CD8-positive, alpha-beta memory T cell (primary cell): Measurements from ENCODE around the gene SGK1. TPM values are rescaled to one million over a fixed set of nuclear protein-coding genes. Genes with fewer than 3 reads are reported as not detected.

Source experiments
- CTCF ChIA-PET: fragments of 350-600 bp; sonication (Branson Sonifier 250); formaldehyde crosslinking; loops from one replicate; lab custom pipeline; 2021; ENCODE audit warnings: antibody characterized with exemption; lab: Charles Lee
- POLR2A ChIA-PET: fragments of 350-600 bp; sonication (Branson Sonifier 250); formaldehyde crosslinking; loops from one replicate; lab custom pipeline; 2021; ENCODE audit warnings: antibody characterized with exemption; lab: Charles Lee
- DNase-seq, 5 donors: peaks; one replicate each; pipeline versions ENCODE4 v3.0.0 to v3.0.0-alpha.2; 2020 to 2022; ENCODE audit warnings: mixed read lengths in 1 of 5
- H3K27ac ChIP-seq: one replicate; pipeline ENCODE4 v1.7.0; 2013; ENCODE audit warnings: low read depth, mild to moderate bottlenecking, low read length, moderate library complexity
- H3K27me3 ChIP-seq: 2 replicates; pipeline ENCODE4 v1.7.0; 2013; ENCODE audit warnings: low read length, mild to moderate bottlenecking; ENCODE audit not compliant: insufficient read depth, poor library complexity, severe bottlenecking
- H3K36me3 ChIP-seq: 2 replicates; pipeline ENCODE4 v1.7.0; 2013; ENCODE audit warnings: mild to moderate bottlenecking, low read length, moderate library complexity; ENCODE audit not compliant: insufficient read depth
- H3K4me1 ChIP-seq: 2 replicates; pipeline ENCODE4 v1.7.0; 2013; ENCODE audit warnings: mild to moderate bottlenecking, low read length, moderate library complexity; ENCODE audit not compliant: insufficient read depth
- H3K4me3 ChIP-seq: 2 replicates; pipeline ENCODE4 v1.7.0; 2013; ENCODE audit warnings: mild to moderate bottlenecking, low read length
- H3K9me3 ChIP-seq: 2 replicates; pipeline ENCODE4 v1.7.0; 2013; ENCODE audit warnings: mild to moderate bottlenecking, low read length
- H3K27ac Mint-ChIP-seq, 8 donors: one replicate each; pipeline ENCODE4 v1.8.0; 2020 to 2021; ENCODE audit warnings: mixed read lengths in 8 of 8, mild to moderate bottlenecking in 6 of 8, inconsistent platforms in 3 of 8, moderate library complexity in 3 of 8
- H3K27me3 Mint-ChIP-seq, 2 donors: one replicate each; pipeline ENCODE4 v1.8.0; 2020 to 2021; ENCODE audit warnings: mixed read lengths in 2 of 2, mild to moderate bottlenecking in 1 of 2, moderate library complexity in 1 of 2
- H3K36me3 Mint-ChIP-seq, 3 donors: one replicate each; pipeline ENCODE4 v1.8.0; 2020 to 2021; ENCODE audit warnings: mixed read lengths in 3 of 3, inconsistent platforms in 1 of 3, mild to moderate bottlenecking in 1 of 3
- H3K4me1 Mint-ChIP-seq, 3 donors: one replicate each; pipeline ENCODE4 v1.8.0; 2020 to 2021; ENCODE audit warnings: mixed read lengths in 3 of 3, inconsistent platforms in 1 of 3, mild to moderate bottlenecking in 1 of 3
- H3K4me3 Mint-ChIP-seq, 7 donors: one replicate each; pipeline ENCODE4 v1.8.0; 2020 to 2021; ENCODE audit warnings: mixed read lengths in 7 of 7, mild to moderate bottlenecking in 6 of 7, moderate library complexity in 4 of 7, inconsistent platforms in 2 of 7
- H3K9me3 Mint-ChIP-seq, 5 donors: one replicate each; pipeline ENCODE4 v1.8.0; 2020 to 2022; ENCODE audit warnings: mixed read lengths in 5 of 5, mild to moderate bottlenecking in 3 of 5, moderate library complexity in 2 of 5, inconsistent platforms in 1 of 5
- polyA plus RNA-seq: library from polyadenylated mRNA; unstranded; fragments of 300-500 nt; fragmentation: Illumina TruSeq; gene quantifications from one replicate; pipeline ENCODE4 v1.2.3, GENCODE V29; 2021
- total RNA-seq, 2 experiments: library from RNA; stranded (reverse); gene quantifications; one replicate each; pipeline ENCODE4 v1.2.3, GENCODE V29; 2021

Gene SGK1
- total and polyA plus RNA-seq, 3 experiments from 2014 or later = 3.8 to 36.7 (median 36.5) TPM

DNA sequence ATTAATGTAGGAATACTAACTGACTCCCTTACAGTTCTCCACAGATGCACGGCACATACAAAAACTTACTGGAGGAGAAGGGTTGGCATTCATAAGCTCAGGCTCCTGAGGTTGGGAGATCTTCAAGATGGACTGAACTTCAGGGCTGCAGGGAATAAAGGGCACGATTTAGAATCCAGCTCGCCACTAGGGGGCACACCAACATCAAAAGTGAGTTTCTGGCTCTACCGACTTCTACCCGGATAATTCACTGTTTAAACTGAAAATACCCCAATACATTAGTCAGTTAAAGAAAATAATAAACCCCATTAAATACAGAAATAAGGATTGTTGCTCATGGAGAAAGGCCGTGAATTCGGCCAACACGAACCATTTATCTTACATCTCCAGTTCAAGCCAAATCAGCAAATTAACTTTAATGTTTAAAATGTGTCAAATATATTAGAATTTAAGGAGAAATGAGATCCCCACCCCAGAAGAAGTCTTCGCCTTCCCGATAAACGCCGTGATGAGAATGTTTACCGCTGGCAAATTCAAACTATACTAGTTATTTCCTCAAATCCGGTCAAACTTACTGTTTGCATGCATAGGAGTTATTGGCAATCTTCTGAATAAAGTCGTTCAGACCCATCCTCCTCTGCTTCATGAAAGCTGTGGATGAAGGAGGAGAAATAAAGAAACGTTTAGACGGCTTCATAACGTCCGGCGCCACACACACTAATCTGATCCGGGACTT lies 143.8 kb downstream of the SGK1 start:
- H3K4me3 ChIP-seq = peak overlapping the region; percentile 81
- CTCF ChIA-PET = interaction anchor here (0.6 to 1.6 kb wide), 19 partner anchors 13 to 767 kb away, joined by 3 to 43 read pairs (median 4); no protein-coding TSS in a partner anchor
- H3K36me3 ChIP-seq = peaks cover 33% of the 10 kb centered on the region
- H3K27ac ChIP-seq = peak overlapping the region; percentile 71
- peaks cover 42% of the 10 kb centered on the region for H3K4me1 ChIP-seq
- H3K9me3 ChIP-seq = no peaks in the 10 kb centered on the region
- DNase-seq = peak; percentile 71 to 85 (median 81)
- Mint-ChIP-seq H3K27me3 (no peaks in the 10 kb centered on the region), H3K27ac (peak overlapping the region; percentile 88 to 97 (median 94)), H3K36me3 (peaks cover 15 to 50% (median 18%) of the 10 kb centered on the region in 3 donors), H3K4me3 (peak overlapping the region; percentile 90 to 98 (median 95)), H3K4me1 (peaks cover 55 to 73% (median 71%) of the 10 kb centered on the region in 3 donors), H3K9me3 (no peaks in the 10 kb centered on the region)
- H3K27me3 ChIP-seq = no peaks in the 10 kb centered on the region
- POLR2A ChIA-PET = interaction anchor here (0.6 to 1.6 kb wide), 2 partner anchors 262 to 466 kb away, joined by 3 to 7 read pairs; no protein-coding TSS in a partner anchor

DNA sequence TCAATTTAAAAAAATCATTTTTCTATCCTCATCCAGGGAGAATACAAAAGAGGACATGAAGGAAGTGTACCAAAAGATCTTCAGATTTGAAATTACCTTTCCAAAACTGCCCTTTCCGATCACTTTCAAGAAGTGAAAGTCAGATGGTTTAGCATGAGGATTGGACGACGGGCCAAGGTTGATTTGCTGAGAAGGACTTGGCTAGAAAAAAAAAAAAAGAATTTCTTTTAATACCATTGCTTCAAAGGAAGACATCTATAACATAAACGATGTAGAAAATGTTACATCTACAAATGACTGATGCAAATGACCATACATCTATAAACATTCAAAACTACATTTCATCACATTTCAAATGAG lies 144.6 kb downstream of the SGK1 start:
- Mint-ChIP-seq H3K27ac (peak overlapping the region in 1 of 8 donors; percentile 26), H3K4me3 (peak overlapping the region in 5 of 7 donors; percentile 33 to 96 (median 92)), H3K9me3 (no peaks in the 10 kb centered on the region), H3K4me1 (peaks cover 51 to 66% (median 66%) of the 10 kb centered on the region in 3 donors), H3K27me3 (no peaks in the 10 kb centered on the region), H3K36me3 (peaks cover 15 to 54% (median 21%) of the 10 kb centered on the region in 3 donors)
- no peak for DNase-seq
- Histone ChIP-seq H3K9me3 (no peaks in the 10 kb centered on the region), H3K4me1 (peaks cover 37% of the 10 kb centered on the region), H3K27me3 (no peaks in the 10 kb centered on the region), H3K36me3 (peaks cover 33% of the 10 kb centered on the region), H3K27ac (no peak overlapping the region), H3K4me3 (no peak overlapping the region)
- ChIA-PET CTCF (interaction anchor here (0.6 to 1.6 kb wide), 16 partner anchors 16 to 767 kb away, joined by 3 to 43 read pairs (median 4); no protein-coding TSS in a partner anchor), POLR2A (interaction anchor here (1.6 kb wide), 1 partner anchor 467 kb away, joined by 7 read pairs; no protein-coding TSS in a partner anchor)

DNA sequence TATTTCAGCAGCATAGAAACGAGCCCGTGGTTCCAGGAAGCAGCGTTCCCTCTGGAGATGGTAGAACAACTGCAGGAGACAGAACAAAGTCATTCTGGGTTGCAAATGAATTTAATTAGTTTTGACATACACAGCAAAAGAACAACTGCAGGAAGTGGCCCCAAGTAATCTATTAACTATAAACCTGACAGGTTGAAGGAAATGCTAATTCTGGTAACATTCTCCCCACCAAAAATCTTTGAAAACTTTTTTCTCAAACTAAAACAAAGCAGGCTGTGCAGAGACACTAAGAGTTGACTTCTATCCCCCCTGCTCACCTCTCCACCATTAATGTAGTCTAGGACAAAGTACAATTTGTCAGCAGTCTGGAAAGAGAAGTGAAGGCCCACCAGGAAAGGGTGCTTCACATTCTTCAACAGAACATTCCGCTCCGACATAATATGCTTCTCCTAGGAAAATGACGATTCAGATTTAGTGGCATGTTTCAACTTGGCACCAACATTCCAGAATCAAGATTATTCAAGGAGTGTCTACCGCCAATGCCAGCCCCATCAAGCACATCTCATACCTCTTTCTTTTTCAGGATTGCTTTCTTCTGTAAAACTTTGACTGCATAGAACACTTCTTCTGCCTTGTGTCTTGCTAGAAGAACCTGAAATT lies 145.1 kb downstream of the SGK1 start:
- Histone ChIP-seq H3K27me3 (no peaks in the 10 kb centered on the region), H3K9me3 (no peaks in the 10 kb centered on the region), H3K4me3 (peak overlapping the region; percentile 12), H3K27ac (no peak overlapping the region), H3K36me3 (peaks cover 33% of the 10 kb centered on the region), H3K4me1 (peaks cover 35% of the 10 kb centered on the region)
- Mint-ChIP-seq H3K9me3 (no peaks in the 10 kb centered on the region), H3K4me3 (peak overlapping the region in 4 of 7 donors; percentile 12 to 92 (median 34)), H3K27ac (peak overlapping the region in 1 of 8 donors; percentile 26), H3K36me3 (peaks cover 15 to 59% (median 23%) of the 10 kb centered on the region in 3 donors), H3K27me3 (no peaks in the 10 kb centered on the region), H3K4me1 (peaks cover 46 to 61% (median 61%) of the 10 kb centered on the region in 3 donors)
- no peak for DNase-seq
- CTCF ChIA-PET = interaction anchor here (1.1 to 3.6 kb wide), 2 partner anchors 469 to 768 kb away, joined by 3 to 31 read pairs; no protein-coding TSS in a partner anchor
- POLR2A ChIA-PET = no interaction called here

DNA sequence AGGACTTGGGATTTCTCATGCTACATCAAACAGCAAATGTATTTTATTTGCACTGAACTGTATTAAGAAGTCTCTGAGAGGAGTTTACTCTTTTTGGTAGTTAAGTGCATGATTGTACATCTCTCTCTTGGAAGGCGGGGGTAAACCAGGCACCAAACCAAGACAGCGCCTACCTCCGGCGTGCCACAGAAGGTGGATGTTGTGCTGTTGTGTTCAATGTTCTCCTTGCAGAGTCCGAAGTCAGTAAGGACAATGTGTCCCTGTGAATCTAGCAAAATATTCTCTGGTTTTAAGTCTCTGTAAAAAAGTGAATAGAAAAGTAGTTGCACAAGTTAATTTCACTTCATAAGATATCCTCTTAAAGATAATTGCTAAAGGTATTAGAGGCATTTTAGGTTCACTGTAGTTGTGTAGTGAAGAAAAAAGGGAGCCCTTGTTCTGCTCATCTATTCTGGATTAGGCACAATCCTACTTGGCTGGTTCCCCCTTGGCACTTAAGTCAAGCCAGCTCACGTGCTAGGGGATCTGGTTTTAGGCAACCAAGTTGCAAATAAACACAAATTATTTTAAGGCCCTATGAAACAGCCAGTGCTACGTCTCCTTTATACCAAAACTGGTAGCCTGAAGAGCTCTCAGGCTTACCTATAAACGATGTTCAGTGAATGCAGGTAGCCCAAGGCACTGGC lies 145.7 kb downstream of the SGK1 start:
- Mint-ChIP-seq H3K36me3 (peaks cover 17 to 62% (median 23%) of the 10 kb centered on the region in 3 donors), H3K4me3 (no peak overlapping the region), H3K27ac (peak overlapping the region in 1 of 8 donors; percentile 7), H3K27me3 (no peaks in the 10 kb centered on the region), H3K9me3 (no peaks in the 10 kb centered on the region), H3K4me1 (peaks cover 40 to 55% (median 54%) of the 10 kb centered on the region in 3 donors)
- H3K36me3 ChIP-seq = peaks cover 33% of the 10 kb centered on the region
- no peak overlapping the region for H3K4me3 ChIP-seq
- CTCF ChIA-PET = interaction anchor here (0.7 to 3.6 kb wide), 3 partner anchors 469 to 768 kb away, joined by 3 to 31 read pairs (median 3); no protein-coding TSS in a partner anchor
- no peaks in the 10 kb centered on the region for H3K27me3 ChIP-seq
- no peak overlapping the region for H3K27ac ChIP-seq
- H3K4me1 ChIP-seq = peaks cover 28% of the 10 kb centered on the region
- no peak for DNase-seq
- H3K9me3 ChIP-seq = no peaks in the 10 kb centered on the region
- POLR2A ChIA-PET = no interaction called here

GRCh38 chr6:134171517-134171916 lies 146.4 kb downstream of the SGK1 start:
- Histone ChIP-seq H3K4me3 (no peak overlapping the region), H3K9me3 (no peaks in the 10 kb centered on the region), H3K27me3 (no peaks in the 10 kb centered on the region), H3K36me3 (peaks cover 33% of the 10 kb centered on the region), H3K4me1 (peaks cover 28% of the 10 kb centered on the region), H3K27ac (no peak overlapping the region)
- ChIA-PET CTCF (interaction anchor here (3.6 kb wide), 1 partner anchor 470 kb away, joined by 31 read pairs; no protein-coding TSS in a partner anchor), POLR2A (no interaction called here)
- Mint-ChIP-seq H3K9me3 (no peaks in the 10 kb centered on the region), H3K27ac (peak overlapping the region in 2 of 8 donors; percentile 26 to 33), H3K27me3 (no peaks in the 10 kb centered on the region), H3K36me3 (peaks cover 17 to 62% (median 23%) of the 10 kb centered on the region in 3 donors), H3K4me3 (peak overlapping the region in 1 of 7 donors; percentile 12), H3K4me1 (peaks cover 39 to 53% (median 50%) of the 10 kb centered on the region in 3 donors)
- no peak for DNase-seq

DNA sequence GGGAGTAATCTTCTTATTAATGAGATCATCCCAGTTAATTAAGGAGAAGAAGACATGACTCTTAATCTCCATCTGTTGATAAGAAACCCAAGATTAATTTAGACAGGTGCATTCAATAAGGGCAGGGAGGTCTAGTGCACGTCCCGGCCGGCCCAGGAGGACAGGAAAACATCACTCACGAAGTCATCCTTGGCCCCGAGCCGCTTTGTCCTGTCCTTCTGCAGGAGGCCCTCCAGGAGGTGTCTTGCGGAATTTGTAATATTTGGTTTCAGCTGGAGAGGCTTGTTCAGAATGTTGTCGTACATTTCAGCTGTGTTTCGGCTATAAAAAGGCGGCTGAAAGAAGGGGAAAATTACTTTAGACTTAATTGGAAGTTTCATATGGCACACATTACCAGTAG lies 147.1 kb downstream of the SGK1 start:
- ChIA-PET CTCF (interaction anchor here (3.6 kb wide), 1 partner anchor 471 kb away, joined by 31 read pairs; no protein-coding TSS in a partner anchor), POLR2A (no interaction called here)
- DNase-seq = no peak
- Histone ChIP-seq H3K4me1 (peaks cover 25% of the 10 kb centered on the region), H3K27ac (no peak overlapping the region), H3K36me3 (peaks cover 33% of the 10 kb centered on the region), H3K4me3 (no peak overlapping the region), H3K9me3 (no peaks in the 10 kb centered on the region), H3K27me3 (no peaks in the 10 kb centered on the region)
- peak overlapping the region in 1 of 8 donors; percentile 27 for H3K27ac Mint-ChIP-seq
- peaks cover 17 to 62% (median 23%) of the 10 kb centered on the region in 3 donors for H3K36me3 Mint-ChIP-seq
- no peaks in the 10 kb centered on the region for H3K9me3 Mint-ChIP-seq
- H3K27me3 Mint-ChIP-seq = no peaks in the 10 kb centered on the region
- peaks cover 36 to 50% (median 46%) of the 10 kb centered on the region in 3 donors for H3K4me1 Mint-ChIP-seq
- peak overlapping the region in 1 of 7 donors; percentile 12 for H3K4me3 Mint-ChIP-seq

DNA sequence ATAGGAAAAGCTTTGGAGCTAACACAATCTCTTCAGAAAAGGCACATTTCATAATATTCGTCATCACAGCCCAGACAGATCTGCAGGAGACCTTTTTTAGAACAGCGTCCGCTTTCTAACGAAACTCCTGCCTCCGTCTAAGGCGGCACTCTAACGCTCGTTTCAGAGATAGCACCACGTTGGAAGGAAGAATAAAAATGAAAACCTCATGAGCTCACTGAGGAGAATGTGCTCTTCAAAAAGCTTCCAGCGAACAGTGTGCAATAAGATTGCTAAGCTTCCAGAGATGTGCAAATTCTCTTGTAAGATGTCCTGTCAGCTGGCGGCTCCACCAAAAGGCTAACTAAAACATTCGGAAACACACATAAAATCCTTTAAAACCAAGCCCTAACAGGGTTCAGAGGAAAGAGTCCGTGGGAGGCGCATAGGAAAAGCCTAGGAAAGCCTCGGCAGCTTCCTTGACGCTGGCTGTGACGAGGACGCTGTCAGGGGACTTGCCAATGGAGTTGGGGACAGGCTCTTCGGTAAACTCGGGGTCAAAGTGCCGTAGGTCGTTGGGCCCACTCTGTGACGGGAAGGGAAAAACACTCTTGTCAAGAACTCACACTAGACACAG lies 147.9 kb downstream of the SGK1 start:
- no peaks in the 10 kb centered on the region for H3K9me3 ChIP-seq
- H3K9me3 Mint-ChIP-seq = no peaks in the 10 kb centered on the region
- no peak for DNase-seq
- H3K27me3 ChIP-seq = no peaks in the 10 kb centered on the region
- peaks cover 22% of the 10 kb centered on the region for H3K4me1 ChIP-seq
- H3K27ac Mint-ChIP-seq = peak overlapping the region in 1 of 8 donors; percentile 80
- H3K27me3 Mint-ChIP-seq = no peaks in the 10 kb centered on the region
- H3K36me3 ChIP-seq = peaks cover 33% of the 10 kb centered on the region
- H3K4me3 Mint-ChIP-seq = no peak overlapping the region
- H3K4me3 ChIP-seq = no peak overlapping the region
- H3K36me3 Mint-ChIP-seq = peaks cover 17 to 62% (median 23%) of the 10 kb centered on the region in 3 donors
- H3K27ac ChIP-seq = no peak overlapping the region
- peaks cover 32 to 45% (median 42%) of the 10 kb centered on the region in 3 donors for H3K4me1 Mint-ChIP-seq
- ChIA-PET POLR2A (no interaction called here), CTCF (interaction anchor here (0.9 to 3.6 kb wide), 2 partner anchors 13 to 471 kb away, joined by 3 to 31 read pairs; no protein-coding TSS in a partner anchor)
